WTC11 (cell line): ENCODE results near the gene UBASH3B. TPM values are rescaled to one million over a fixed set of nuclear protein-coding genes. Genes with fewer than 3 reads are reported as not detected.

Experiments used
- ATAC-seq: fragments of 200-7000 bp; cut with Tn5 transposase; 2 replicates; pipeline ENCODE4 v1.10.0; 2021; ENCODE audit warnings: mild to moderate bottlenecking, moderate library complexity
- CTCF ChIA-PET: fragments of 300-600 bp; sonication (Branson Sonifier 250); formaldehyde crosslinking; loops from one replicate; lab custom pipeline; 2021; ENCODE audit warnings: antibody characterized with exemption; lab: Charles Lee
- POLR2A ChIA-PET: fragments of 350-600 bp; sonication (Branson Sonifier 250); formaldehyde crosslinking; loops from one replicate; lab custom pipeline; 2021; ENCODE audit warnings: antibody characterized with exemption; lab: Charles Lee
- DNase-seq: peaks from one replicate; pipeline ENCODE4 v3.0.0; 2021; ENCODE audit warnings: low spot score
- H3K27ac Mint-ChIP-seq: 2 replicates; pipeline ENCODE4 v1.8.0; 2021; ENCODE audit warnings: mixed read lengths
- H3K27me3 Mint-ChIP-seq: 2 replicates; pipeline ENCODE4 v1.8.0; 2021; ENCODE audit warnings: low read depth, mild to moderate bottlenecking, moderate library complexity, mixed read lengths
- H3K36me3 Mint-ChIP-seq: 2 replicates; pipeline ENCODE4 v1.8.0; 2021; ENCODE audit warnings: mixed read lengths
- H3K4me1 Mint-ChIP-seq: 2 replicates; pipeline ENCODE4 v1.8.0; 2022; ENCODE audit warnings: mixed read lengths
- H3K4me3 Mint-ChIP-seq: 2 replicates; pipeline ENCODE4 v1.8.0; 2021; ENCODE audit warnings: mild to moderate bottlenecking, moderate library complexity, mixed read lengths
- H3K9me3 Mint-ChIP-seq: 2 replicates; pipeline ENCODE4 v1.8.0; 2021; ENCODE audit warnings: mixed read lengths
- ATF2 ChIP-seq: sonication (generic); formaldehyde crosslinking; IDR thresholded peaks from 2 replicates; pipeline ENCODE4 v1.8.1; 2022; ENCODE audit warnings: low read depth, missing genetic modification reagents, borderline replicate concordance
- ATF3 ChIP-seq: sonication (generic); formaldehyde crosslinking; conservative IDR thresholded peaks from 2 replicates; pipeline ENCODE4 v1.8.1; 2022; ENCODE audit warnings: mild to moderate bottlenecking, missing genetic modification reagents
- CBFB ChIP-seq: sonication (generic); formaldehyde crosslinking; IDR thresholded peaks from 2 replicates; pipeline ENCODE4 v1.8.1; 2022; ENCODE audit warnings: mild to moderate bottlenecking, low read depth, missing genetic modification reagents
- CDX4 ChIP-seq: fragments of 250-450 bp; sonication (Bioruptor Pico); IDR thresholded peaks from 2 replicates; pipeline ENCODE4 v1.9.0; 2021; ENCODE audit warnings: moderate library complexity, mild to moderate bottlenecking, inconsistent platforms, borderline replicate concordance
- EMX1 ChIP-seq: fragments of 250-450 bp; sonication (Bioruptor Pico); IDR thresholded peaks from 2 replicates; pipeline ENCODE4 v1.8.0; 2021; ENCODE audit warnings: mild to moderate bottlenecking
- ESRRA ChIP-seq: sonication (generic); formaldehyde crosslinking; IDR thresholded peaks from 2 replicates; pipeline ENCODE4 v1.8.1; 2022; ENCODE audit warnings: mild to moderate bottlenecking, missing genetic modification reagents, borderline replicate concordance
- FOXP1 ChIP-seq: sonication (generic); formaldehyde crosslinking; IDR thresholded peaks from 2 replicates; pipeline ENCODE4 v1.8.0; 2022; ENCODE audit warnings: missing genetic modification reagents, mild to moderate bottlenecking, moderate library complexity, borderline replicate concordance
- GRHL2 ChIP-seq: fragments of 250-450 bp; sonication (Bioruptor Pico); IDR thresholded peaks from 2 replicates; pipeline ENCODE4 v1.8.0; 2022; ENCODE audit warnings: mild to moderate bottlenecking, moderate library complexity; ENCODE audit not compliant: insufficient replicate concordance, severe bottlenecking
- HMGA2 ChIP-seq: fragments of 250-450 bp; sonication (Bioruptor Pico); IDR thresholded peaks from 2 replicates; pipeline ENCODE4 v1.4.0; 2021; ENCODE audit warnings: mild to moderate bottlenecking, moderate library complexity
- JAZF1 ChIP-seq: fragments of 250-450 bp; sonication (Bioruptor Pico); IDR thresholded peaks from 2 replicates; pipeline ENCODE4 v1.9.0; 2021; ENCODE audit warnings: moderate library complexity, mild to moderate bottlenecking, inconsistent platforms
- KAT7 ChIP-seq: sonication (generic); formaldehyde crosslinking; IDR thresholded peaks from 2 replicates; pipeline ENCODE4 v1.8.1; 2023; ENCODE audit warnings: missing genetic modification reagents, mild to moderate bottlenecking, borderline replicate concordance
- MAX ChIP-seq: sonication (generic); formaldehyde crosslinking; IDR thresholded peaks from 2 replicates; pipeline ENCODE4 v1.8.0; 2022; ENCODE audit warnings: mild to moderate bottlenecking, missing genetic modification reagents
- NFATC4 ChIP-seq: fragments of 250-450 bp; sonication (Bioruptor Pico); IDR thresholded peaks from 2 replicates; pipeline ENCODE4 v1.9.0; 2021; ENCODE audit warnings: mild to moderate bottlenecking
- NFYB ChIP-seq: sonication (generic); formaldehyde crosslinking; conservative IDR thresholded peaks from 2 replicates; pipeline ENCODE4 v1.8.0; 2022; ENCODE audit warnings: low read depth, missing genetic modification reagents
- NR1H2 ChIP-seq: sonication (generic); formaldehyde crosslinking; IDR thresholded peaks from 2 replicates; pipeline ENCODE4 v1.9.0; 2021; ENCODE audit warnings: mild to moderate bottlenecking, moderate library complexity, missing genetic modification reagents
- PRRX2 ChIP-seq: fragments of 250-450 bp; sonication (Bioruptor Pico); IDR thresholded peaks from 2 replicates; pipeline ENCODE4 v1.8.0; 2021; ENCODE audit warnings: mild to moderate bottlenecking
- RORB ChIP-seq: fragments of 250-450 bp; sonication (Bioruptor Pico); IDR thresholded peaks from 2 replicates; pipeline ENCODE4 v1.9.0; 2021; ENCODE audit warnings: mild to moderate bottlenecking
- SMAD3 ChIP-seq: sonication (generic); formaldehyde crosslinking; IDR thresholded peaks from 2 replicates; pipeline ENCODE4 v1.8.0; 2022; ENCODE audit warnings: missing genetic modification reagents, mild to moderate bottlenecking, borderline replicate concordance
- SOX15 ChIP-seq: fragments of 250-450 bp; sonication (Bioruptor Pico); IDR thresholded peaks from 2 replicates; pipeline ENCODE4 v1.9.0; 2021; ENCODE audit warnings: mild to moderate bottlenecking
- TEAD1 ChIP-seq: sonication (generic); formaldehyde crosslinking; IDR thresholded peaks from 2 replicates; pipeline ENCODE4 v1.8.0; 2022; ENCODE audit warnings: mild to moderate bottlenecking, missing genetic modification reagents
- ZNF121 ChIP-seq: sonication (generic); formaldehyde crosslinking; IDR thresholded peaks from 2 replicates; pipeline ENCODE4 v1.8.0; 2023; ENCODE audit warnings: missing genetic modification reagents
- ZNF219 ChIP-seq: sonication (generic); formaldehyde crosslinking; IDR thresholded peaks from 2 replicates; pipeline ENCODE4 v1.8.0; 2023; ENCODE audit warnings: missing genetic modification reagents, mild to moderate bottlenecking, borderline replicate concordance
- ZNF512 ChIP-seq: sonication (generic); formaldehyde crosslinking; IDR thresholded peaks from 2 replicates; pipeline ENCODE4 v1.8.1; 2022; ENCODE audit warnings: missing genetic modification reagents, borderline replicate concordance
- ZNF532 ChIP-seq: fragments of 250-450 bp; sonication (Bioruptor Pico); IDR thresholded peaks from 2 replicates; pipeline ENCODE4 v1.9.0; 2021; ENCODE audit warnings: mild to moderate bottlenecking, borderline replicate concordance
- ZNF671 ChIP-seq: fragments of 250-450 bp; sonication (Bioruptor Pico); IDR thresholded peaks from 2 replicates; pipeline ENCODE4 v1.8.0; 2021; ENCODE audit warnings: mild to moderate bottlenecking
- ZSCAN18 ChIP-seq: fragments of 250-450 bp; sonication (Bioruptor Pico); IDR thresholded peaks from 2 replicates; pipeline ENCODE4 v2.1.2; 2022; ENCODE audit warnings: mild to moderate bottlenecking, moderate library complexity
- total RNA-seq: library from RNA; stranded (reverse); gene quantifications from 3 replicates; pipeline ENCODE4 v1.2.3, GENCODE V29; 2021

UBASH3B gene
- total RNA-seq, 1 experiment from 2014 or later = 21.1 TPM

- TF ChIP-seq ATF2 = no peak
- TF ChIP-seq JAZF1 (CRISPR knock-in tag) = no peak
- no peak for TF ChIP-seq TEAD1 (CRISPR knock-in tag)
- TF ChIP-seq ATF3 (CRISPR knock-in tag) = no peak
- TF ChIP-seq KAT7 (CRISPR knock-in tag) = no peak
- TF ChIP-seq ZNF512 (CRISPR knock-in tag) = no peak
- TF ChIP-seq CBFB = no peak
- no peak for TF ChIP-seq SMAD3 (CRISPR knock-in tag)
Measured at GRCh38 chr11:122812638-122813037, 157.1 kb downstream of the UBASH3B start (continued).

- POLR2A ChIA-PET = interaction anchor here (0.5 kb wide), 1 partner anchor 152 kb away, joined by 3 read pairs; no protein-coding TSS in a partner anchor
- Mint-ChIP-seq H3K27me3 (no peaks in the 10 kb centered on the region), H3K4me1 (peaks cover 62% of the 10 kb centered on the region), H3K4me3 (peak overlapping the region; percentile 52), H3K27ac (peak overlapping the region; percentile 82), H3K9me3 (peaks cover 8% of the 10 kb centered on the region), H3K36me3 (peaks cover 8% of the 10 kb centered on the region)
- no peak for DNase-seq
- CTCF ChIA-PET = interaction anchor here (0.6 to 4.5 kb wide), 15 partner anchors 9 to 448 kb away, joined by 3 to 60 read pairs (median 5); partner anchors contain the start of gene UBASH3B
- peak; percentile 76 for ATAC-seq
- TF ChIP-seq NFYB (CRISPR knock-in tag) (no peak), ZNF219 (CRISPR knock-in tag) (no peak), ATF3 (CRISPR knock-in tag) (no peak), NR1H2 (no peak), ZNF121 (CRISPR knock-in tag) (no peak), ZNF671 (CRISPR knock-in tag) (peak; percentile 83), FOXP1 (no peak), MAX (CRISPR knock-in tag) (no peak), GRHL2 (CRISPR knock-in tag) (no peak), SOX15 (CRISPR knock-in tag) (no peak), ZNF532 (CRISPR knock-in tag) (peak; percentile 78; the same call in 1 of the 2 replicates), ZSCAN18 (CRISPR knock-in tag) (no peak), PRRX2 (CRISPR knock-in tag) (peak; percentile 91), EMX1 (CRISPR knock-in tag) (peak; percentile 91), HMGA2 (CRISPR knock-in tag) (no peak), CDX4 (CRISPR knock-in tag) (no peak), RORB (CRISPR knock-in tag) (no peak), NFATC4 (CRISPR knock-in tag) (peak; percentile 89), ESRRA (CRISPR knock-in tag) (no peak)
Measured at GRCh38 chr11:122813176-122813893, 157.8 kb downstream of the UBASH3B start.
